ENCODE results near the gene MYO10.
A peak's percentile ranks its signal among the peaks of the same experiment; 100 is the strongest.

DNA sequence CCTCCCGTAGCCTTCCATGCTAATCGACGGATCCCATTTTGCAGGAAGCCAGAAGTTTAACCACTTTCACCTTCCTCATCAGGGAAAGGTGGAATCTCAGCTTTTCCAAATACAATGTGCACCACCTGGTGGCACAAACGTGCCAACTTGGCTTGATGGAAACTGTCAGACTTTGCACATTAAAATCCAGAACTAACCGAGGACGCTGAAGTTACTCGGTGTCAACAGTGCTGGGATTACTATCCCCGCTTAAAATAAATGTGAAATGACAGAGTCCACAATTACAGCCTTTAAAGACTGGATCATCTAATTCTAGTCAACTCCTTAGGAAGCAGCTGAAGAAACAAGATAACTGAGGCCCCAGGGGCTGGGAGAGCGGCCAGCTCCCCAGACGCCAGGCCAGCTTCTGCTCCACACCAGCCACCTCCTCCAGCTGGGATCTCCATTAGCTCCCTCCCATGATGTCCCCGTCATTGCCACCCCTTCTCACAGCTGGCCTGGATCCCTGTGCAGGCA, 269.1 kb downstream of the MYO10 start:
- TF ChIP-seq, protein P1, sequence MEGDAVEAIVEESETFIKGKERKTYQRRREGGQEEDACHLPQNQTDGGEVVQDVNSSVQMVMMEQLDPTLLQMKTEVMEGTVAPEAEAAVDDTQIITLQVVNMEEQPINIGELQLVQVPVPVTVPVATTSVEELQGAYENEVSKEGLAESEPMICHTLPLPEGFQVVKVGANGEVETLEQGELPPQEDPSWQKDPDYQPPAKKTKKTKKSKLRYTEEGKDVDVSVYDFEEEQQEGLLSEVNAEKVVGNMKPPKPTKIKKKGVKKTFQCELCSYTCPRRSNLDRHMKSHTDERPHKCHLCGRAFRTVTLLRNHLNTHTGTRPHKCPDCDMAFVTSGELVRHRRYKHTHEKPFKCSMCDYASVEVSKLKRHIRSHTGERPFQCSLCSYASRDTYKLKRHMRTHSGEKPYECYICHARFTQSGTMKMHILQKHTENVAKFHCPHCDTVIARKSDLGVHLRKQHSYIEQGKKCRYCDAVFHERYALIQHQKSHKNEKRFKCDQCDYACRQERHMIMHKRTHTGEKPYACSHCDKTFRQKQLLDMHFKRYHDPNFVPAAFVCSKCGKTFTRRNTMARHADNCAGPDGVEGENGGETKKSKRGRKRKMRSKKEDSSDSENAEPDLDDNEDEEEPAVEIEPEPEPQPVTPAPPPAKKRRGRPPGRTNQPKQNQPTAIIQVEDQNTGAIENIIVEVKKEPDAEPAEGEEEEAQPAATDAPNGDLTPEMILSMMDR (IDR thresholded peaks at IDR 0.05), result peak; percentile 53 to 80 (median 74)
- TF ChIP-seq POLR2AphosphoS5 (IDR thresholded peaks at IDR 0.05), result peak; percentile 52
- TF ChIP-seq POLR2A (IDR thresholded peaks at IDR 0.05), result no peak
